ENCODE results near the gene SLC41A1.
"Not testable (repeated sequence)": the region's sequence is repeated elsewhere in the genome, so short reads cannot be mapped to it uniquely, and the experiment has no call there.

The SLC41A1 gene

GRCh38 chr1:205812878-205813754 lies at the start of gene SLC41A1:
SLC41A1 (minus strand) TSS chr1:205813198; CDS start chr1:205810441, 2,757 bp downstream.
- peak; percentile 61 for DNase-seq

GRCh38 chr1:205861540-205861939 lies 48.5 kb upstream of the SLC41A1 start:
- no peak for DNase-seq

- no peak for DNase-seq
Measured at GRCh38 chr1:205858141-205858961, 45.4 kb upstream of the SLC41A1 start.

- DNase-seq = not testable (repeated sequence)
Measured at GRCh38 chr1:205857501-205857900, 44.5 kb upstream of the SLC41A1 start.

- DNase-seq = no peak
Measured at GRCh38 chr1:205856433-205856832, 43.4 kb upstream of the SLC41A1 start.

- no peak for DNase-seq
Measured at GRCh38 chr1:205852969-205853368, 40.0 kb upstream of the SLC41A1 start.

- no peak for DNase-seq
Measured at GRCh38 chr1:205851993-205852392, 39.0 kb upstream of the SLC41A1 start.

- DNase-seq = peak; percentile 64
Measured at GRCh38 chr1:205849619-205850355, 36.8 kb upstream of the SLC41A1 start, which contains the start of gene PM20D1. PM20D1 (minus strand) TSS chr1:205850132; CDS start chr1:205850072, 60 bp downstream.

GRCh38 chr1:205843036-205843859 lies 30.2 kb upstream of the SLC41A1 start:
- no peak for DNase-seq

GRCh38 chr1:205842229-205842628 lies 29.2 kb upstream of the SLC41A1 start:
- DNase-seq = no peak

- DNase-seq = no peak
Measured at GRCh38 chr1:205840146-205840923, 27.3 kb upstream of the SLC41A1 start.

GRCh38 chr1:205837382-205837970 lies 24.5 kb upstream of the SLC41A1 start:
- DNase-seq = no peak

GRCh38 chr1:205834751-205835150 lies 21.8 kb upstream of the SLC41A1 start:
- DNase-seq = no peak

- no peak for DNase-seq
Measured at GRCh38 chr1:205832326-205832751, 19.3 kb upstream of the SLC41A1 start.

- peak; percentile 32 for DNase-seq
Measured at GRCh38 chr1:205827623-205828022, 14.6 kb upstream of the SLC41A1 start.

GRCh38 chr1:205826995-205827394 lies 14.0 kb upstream of the SLC41A1 start:
- no peak for DNase-seq

- no peak for DNase-seq
Measured at GRCh38 chr1:205826016-205826806, 13.2 kb upstream of the SLC41A1 start.

GRCh38 chr1:205824180-205824579 lies 11.2 kb upstream of the SLC41A1 start:
- no peak for DNase-seq

GRCh38 chr1:205823260-205823659 lies 10.3 kb upstream of the SLC41A1 start:
- DNase-seq = not testable (repeated sequence)

- no peak for DNase-seq
Measured at GRCh38 chr1:205822397-205822796, 9.4 kb upstream of the SLC41A1 start.

Data from NCI-H524 treated with DMSO at 0.1 percent for 48 hours (cell line).